ENCODE data around the gene KIF18B. TPM values are rescaled to one million over a fixed set of nuclear protein-coding genes. Genes with fewer than 3 reads are reported as not detected.
A peak's percentile ranks its signal among the peaks of the same experiment; 100 is the strongest.
"Not testable (repeated sequence)": the region's sequence is repeated elsewhere in the genome, so short reads cannot be mapped to it uniquely, and the experiment has no call there.

KIF18B gene
- total RNA-seq, 4 donors from 2014 or later = 0.72 TPM; not detected in 3

DNA sequence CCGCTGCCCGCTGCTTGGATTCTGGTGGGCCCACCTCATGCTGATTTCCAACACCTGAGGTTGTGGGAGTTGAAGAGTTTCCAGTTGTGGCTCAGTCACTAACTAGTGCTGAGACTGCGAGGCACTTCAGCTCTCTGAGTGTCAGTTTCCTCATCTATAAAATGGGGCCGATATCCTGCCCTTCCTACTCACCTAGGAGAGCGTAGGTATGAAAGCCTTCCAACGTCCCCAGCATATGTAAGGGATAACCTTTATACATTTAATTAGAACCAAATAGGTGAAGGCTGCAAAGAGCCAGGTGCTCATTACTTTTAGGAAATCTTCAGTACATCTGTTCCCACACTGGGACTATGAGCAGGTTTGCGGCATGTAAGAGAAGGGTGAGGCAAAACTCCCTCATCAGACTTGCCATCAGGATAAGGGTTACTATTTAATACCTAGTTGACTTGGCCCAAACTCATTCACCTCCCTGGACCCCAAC lies 782 bp upstream of the KIF18B start:
- DNase-seq (ENCODE audit: low spot score) (no peak), ATAC-seq (ENCODE audit: low FRiP score) (no peak)
- TF ChIP-seq CTCF (IDR thresholded peaks at IDR 0.05) = no peak

- not testable (repeated sequence) for ATAC-seq (ENCODE audit: low FRiP score); DNase-seq (ENCODE audit: low spot score)
These were observed 1.9 kb downstream of the KIF18B start for GRCh38 chr17:44945652-44946051.

DNA sequence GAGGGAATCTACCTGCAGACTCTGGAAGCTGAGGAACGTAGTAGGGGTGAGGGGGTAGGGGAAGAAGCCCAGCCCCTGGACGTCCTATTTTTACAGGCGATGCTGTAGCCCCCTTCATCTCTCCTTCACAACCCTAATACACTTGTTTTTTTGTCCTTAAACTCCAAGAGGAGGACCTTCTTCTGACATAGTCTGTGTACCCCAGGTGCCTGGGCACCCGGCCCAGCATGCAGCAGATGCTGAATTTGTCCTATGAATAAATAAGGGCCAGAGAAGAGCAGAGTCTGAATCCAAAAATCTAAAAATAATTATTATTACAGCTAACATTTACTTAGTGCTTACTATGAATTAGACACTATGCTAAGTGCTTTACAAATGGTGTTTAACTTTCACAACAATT lies 5.1 kb downstream of the KIF18B start:
- ATAC-seq (ENCODE audit: low FRiP score) (no peak), DNase-seq (ENCODE audit: low spot score) (no peak)
- TF ChIP-seq CTCF (IDR thresholded peaks at IDR 0.05) = no peak

DNA sequence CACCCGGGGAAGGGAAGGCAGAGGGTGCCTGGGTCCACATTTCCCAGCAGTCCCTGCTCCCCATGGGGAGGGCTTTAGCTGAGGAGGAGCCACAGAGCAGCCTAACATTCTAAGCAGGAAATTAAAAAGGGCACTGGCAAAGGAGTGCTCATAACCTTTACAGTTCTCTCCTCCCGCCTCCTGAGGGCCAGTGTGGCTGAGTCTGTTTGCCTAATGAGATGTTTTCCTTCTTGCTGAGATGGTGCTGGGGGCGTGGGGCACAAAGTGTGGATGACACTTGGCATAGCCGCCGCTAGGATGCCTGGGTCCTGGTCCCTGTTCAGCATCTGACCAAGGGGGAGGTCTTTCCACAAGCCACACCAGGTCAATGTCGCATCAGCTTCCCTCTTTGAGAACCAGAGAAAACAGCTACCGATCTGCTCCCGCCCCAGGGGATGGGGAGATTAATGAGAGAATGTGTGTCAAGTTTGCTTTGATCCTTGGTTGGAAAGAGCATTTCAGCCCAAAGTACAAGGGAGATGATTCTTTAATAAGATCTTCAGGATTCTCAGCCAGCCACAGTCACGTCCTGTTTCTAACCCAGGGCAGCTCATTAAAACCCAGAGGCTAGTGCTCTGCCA lies 5.8 kb downstream of the KIF18B start:
- TF ChIP-seq CTCF (IDR thresholded peaks at IDR 0.05) = no peak
- no peak for ATAC-seq (ENCODE audit: low FRiP score)
- DNase-seq (ENCODE audit: low spot score) = no peak

- no peak for DNase-seq (ENCODE audit: low spot score)
- no peak for TF ChIP-seq CTCF (IDR thresholded peaks at IDR 0.05)
- no peak for ATAC-seq (ENCODE audit: low FRiP score)
These were observed 6.8 kb downstream of the KIF18B start for GRCh38 chr17:44940768-44941167.

GRCh38 chr17:44940317-44940716 lies 7.3 kb downstream of the KIF18B start:
- peak; percentile 78 for ATAC-seq (ENCODE audit: low FRiP score)
- DNase-seq (ENCODE audit: low spot score) = no peak
- no peak for TF ChIP-seq CTCF (IDR thresholded peaks at IDR 0.05)

DNA sequence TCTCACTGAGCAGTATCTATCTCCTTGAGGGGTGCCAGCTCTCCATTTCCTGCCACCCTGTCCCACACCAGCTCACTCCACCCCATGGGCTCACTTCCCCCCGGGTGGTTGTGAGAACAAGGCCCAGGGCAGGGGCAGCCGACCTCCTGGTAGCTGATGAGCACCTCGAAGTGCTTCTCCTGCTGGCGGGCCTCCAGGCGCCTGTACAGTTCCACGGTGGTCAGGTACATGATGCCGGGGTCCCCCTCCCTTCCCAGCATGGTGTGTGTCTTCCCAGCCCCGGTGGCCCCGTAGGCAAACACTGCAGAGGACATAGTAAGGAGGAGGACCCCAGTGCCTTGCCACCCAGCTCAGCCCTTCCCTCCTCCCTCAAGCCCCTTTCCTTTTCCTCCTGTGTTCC lies 12.5 kb downstream of the KIF18B start:
- no peak for ATAC-seq (ENCODE audit: low FRiP score)
- TF ChIP-seq CTCF (IDR thresholded peaks at IDR 0.05) = no peak

More for the DNA sequence above, 12.5 kb downstream of the KIF18B start:
- DNase-seq (ENCODE audit: low spot score) = no peak

Measured in omental fat pad (tissue), 4 donors.